Measurements from ENCODE around the gene GASK1B.

GASK1B gene

DNA sequence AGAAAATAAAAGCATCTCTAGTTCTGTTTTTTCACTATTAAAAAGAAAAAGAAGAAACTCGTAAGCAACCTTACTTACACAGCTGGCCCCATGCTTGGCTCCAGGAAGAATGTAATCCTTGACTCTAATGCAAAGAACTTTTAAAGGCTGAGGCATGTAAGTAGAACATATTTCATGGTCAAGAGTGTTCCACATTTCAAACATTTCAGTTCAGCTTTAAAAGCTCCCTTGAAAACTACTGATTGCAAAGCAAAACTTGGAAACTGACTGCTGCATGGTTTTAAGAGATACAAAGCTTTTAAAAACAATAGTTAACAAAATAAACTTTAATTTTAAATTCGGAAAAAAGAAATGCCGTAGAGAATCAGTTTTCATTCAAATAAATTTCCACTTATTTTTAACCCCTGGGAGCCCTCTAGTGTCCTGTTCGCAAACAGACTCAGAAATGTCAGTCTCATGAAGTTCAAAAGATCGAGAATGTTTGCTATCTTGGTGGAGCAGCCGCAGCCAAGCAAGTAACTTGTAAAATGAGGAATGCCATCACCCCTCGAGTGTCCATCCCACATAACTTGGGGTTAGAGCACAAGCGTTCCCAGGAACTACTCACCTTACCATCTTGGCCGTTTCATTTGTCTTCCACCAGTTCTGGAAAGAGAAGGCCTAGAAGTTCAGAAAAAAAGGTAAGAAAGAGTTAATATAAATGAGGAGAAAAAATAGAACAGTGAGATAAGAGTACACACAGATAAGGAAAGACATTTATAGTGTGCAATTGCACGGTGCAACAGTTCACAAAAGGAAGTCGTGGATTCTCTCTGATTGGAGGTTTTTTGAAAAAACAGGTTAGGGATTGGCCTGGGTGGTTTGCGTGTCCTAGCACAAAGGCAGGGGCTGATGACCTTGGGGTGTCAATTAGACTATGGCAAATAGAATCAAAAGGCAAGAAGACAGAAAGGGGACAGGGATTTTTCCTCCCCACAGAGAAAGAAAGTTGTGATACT, at the start of gene GASK1B:
TSS of gene GASK1B (minus strand) at position 765 of the 998 bp plus-strand sequence. CDS start 1,650 bp downstream, outside the sequence.
- no peak for TF ChIP-seq GATA3 (IDR thresholded peaks at IDR 0.05; ENCODE audit: low read depth, low read length)
- TF ChIP-seq GATA2 (IDR thresholded peaks at IDR 0.05; ENCODE audit: low read depth, low read length) = no peak

DNA sequence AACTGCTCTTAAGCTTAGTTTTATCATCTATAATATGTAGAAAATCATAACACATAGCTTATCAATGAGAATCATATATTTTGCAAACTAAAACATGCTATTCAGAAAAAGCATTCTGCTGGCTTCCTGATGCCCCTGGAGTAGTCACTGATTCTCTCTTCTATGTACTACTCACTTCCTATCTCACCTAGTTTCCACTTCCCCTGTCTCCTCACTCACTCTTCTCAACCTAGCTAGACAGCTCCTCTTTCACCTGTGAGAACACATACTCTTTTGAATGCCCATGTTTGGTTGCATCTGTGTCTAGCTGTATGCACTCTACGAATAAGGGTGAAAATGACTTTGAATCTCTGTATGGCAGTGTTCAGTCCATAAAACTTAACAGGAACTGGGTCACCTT, 46.8 kb upstream of the GASK1B start:
- no peak for TF ChIP-seq GATA3 (IDR thresholded peaks at IDR 0.05; ENCODE audit: low read depth, low read length)
- no peak for TF ChIP-seq GATA2 (IDR thresholded peaks at IDR 0.05; ENCODE audit: low read depth, low read length)

DNA sequence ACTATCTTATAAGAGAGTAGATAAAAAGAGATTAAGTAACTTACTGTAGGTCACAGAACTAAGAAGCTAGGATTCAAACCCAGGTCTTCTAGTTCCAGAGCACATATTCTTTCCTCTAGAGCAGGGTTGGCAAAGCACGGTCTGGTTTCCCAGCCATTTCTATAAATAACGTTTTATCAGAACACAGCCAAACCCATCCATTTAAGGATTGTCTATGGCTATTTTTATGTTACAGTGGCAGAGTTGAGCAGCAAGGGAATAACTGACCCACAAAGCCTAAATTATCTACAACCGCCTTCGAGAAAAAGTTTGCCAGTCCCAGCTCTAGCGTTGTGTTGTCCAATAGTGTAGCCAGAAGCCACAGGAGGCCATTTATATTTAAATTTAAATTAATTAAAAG, 44.9 kb upstream of the GASK1B start:
- TF ChIP-seq GATA3 (IDR thresholded peaks at IDR 0.05; ENCODE audit: low read depth, low read length) = no peak
- no peak for TF ChIP-seq GATA2 (IDR thresholded peaks at IDR 0.05; ENCODE audit: low read depth, low read length)

DNA sequence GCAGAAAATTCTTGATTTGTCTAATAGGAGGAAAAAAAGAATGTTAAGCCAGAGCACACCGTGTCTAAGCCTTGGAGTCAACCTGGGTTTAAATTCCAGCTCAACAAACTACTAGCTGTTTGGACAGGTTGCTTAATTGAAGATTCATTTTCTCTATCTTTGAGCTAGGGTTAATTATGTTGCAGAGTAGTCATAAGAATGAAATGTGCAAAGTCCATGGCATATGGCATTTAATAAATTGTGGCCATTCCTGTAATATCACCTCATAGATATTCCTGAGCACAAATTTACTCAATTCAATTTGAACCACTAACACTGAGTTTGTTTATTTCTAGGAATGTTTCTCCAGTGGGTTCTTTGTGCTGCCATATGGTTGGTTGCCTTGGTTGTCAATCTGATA, 42.0 kb upstream of the GASK1B start:
- TF ChIP-seq GATA2 (IDR thresholded peaks at IDR 0.05; ENCODE audit: low read depth, low read length) (no peak), GATA3 (IDR thresholded peaks at IDR 0.05; ENCODE audit: low read depth, low read length) (no peak)

DNA sequence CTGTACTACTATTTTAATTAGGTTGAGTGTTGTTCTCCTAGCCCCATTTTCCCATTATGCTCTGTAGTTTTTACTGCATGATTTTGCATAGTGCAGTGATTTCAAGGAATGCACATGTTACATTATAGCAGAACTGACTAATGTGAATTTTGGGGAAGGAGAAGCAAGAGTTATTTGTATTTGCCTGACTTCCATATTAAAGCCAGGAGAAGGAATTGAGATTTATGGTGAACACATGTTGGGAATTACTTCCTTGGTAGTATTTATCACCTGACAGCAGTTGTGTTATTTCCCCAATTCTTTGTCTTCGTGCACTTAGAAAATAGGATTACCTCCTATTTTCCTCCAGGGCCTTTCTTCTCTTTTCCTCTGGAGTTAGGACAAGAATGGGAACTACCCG, 40.6 kb upstream of the GASK1B start:
- no peak for TF ChIP-seq GATA3 (IDR thresholded peaks at IDR 0.05; ENCODE audit: low read depth, low read length)
- TF ChIP-seq GATA2 (IDR thresholded peaks at IDR 0.05; ENCODE audit: low read depth, low read length) = no peak

DNA sequence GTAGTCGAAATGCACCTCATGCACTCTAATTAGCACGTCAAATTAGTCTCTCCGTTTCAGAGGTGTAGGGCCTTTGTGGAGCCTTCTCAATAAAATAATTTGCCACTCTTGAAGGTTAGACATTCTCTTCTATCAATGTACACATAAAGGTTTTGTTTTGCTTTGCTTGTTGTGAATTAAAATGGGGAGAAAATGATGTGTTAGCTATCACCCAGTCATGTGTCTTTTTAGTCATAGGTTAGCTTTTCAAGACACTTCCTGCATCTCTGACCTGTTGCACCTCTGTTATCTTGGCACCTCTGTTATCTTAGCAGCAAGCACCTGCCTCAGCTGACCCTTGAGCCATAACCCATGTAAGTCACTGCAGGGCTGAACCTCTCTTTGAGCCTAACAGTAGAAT, 38.4 kb upstream of the GASK1B start:
- TF ChIP-seq GATA2 (IDR thresholded peaks at IDR 0.05; ENCODE audit: low read depth, low read length) (no peak), GATA3 (IDR thresholded peaks at IDR 0.05; ENCODE audit: low read depth, low read length) (no peak)

DNA sequence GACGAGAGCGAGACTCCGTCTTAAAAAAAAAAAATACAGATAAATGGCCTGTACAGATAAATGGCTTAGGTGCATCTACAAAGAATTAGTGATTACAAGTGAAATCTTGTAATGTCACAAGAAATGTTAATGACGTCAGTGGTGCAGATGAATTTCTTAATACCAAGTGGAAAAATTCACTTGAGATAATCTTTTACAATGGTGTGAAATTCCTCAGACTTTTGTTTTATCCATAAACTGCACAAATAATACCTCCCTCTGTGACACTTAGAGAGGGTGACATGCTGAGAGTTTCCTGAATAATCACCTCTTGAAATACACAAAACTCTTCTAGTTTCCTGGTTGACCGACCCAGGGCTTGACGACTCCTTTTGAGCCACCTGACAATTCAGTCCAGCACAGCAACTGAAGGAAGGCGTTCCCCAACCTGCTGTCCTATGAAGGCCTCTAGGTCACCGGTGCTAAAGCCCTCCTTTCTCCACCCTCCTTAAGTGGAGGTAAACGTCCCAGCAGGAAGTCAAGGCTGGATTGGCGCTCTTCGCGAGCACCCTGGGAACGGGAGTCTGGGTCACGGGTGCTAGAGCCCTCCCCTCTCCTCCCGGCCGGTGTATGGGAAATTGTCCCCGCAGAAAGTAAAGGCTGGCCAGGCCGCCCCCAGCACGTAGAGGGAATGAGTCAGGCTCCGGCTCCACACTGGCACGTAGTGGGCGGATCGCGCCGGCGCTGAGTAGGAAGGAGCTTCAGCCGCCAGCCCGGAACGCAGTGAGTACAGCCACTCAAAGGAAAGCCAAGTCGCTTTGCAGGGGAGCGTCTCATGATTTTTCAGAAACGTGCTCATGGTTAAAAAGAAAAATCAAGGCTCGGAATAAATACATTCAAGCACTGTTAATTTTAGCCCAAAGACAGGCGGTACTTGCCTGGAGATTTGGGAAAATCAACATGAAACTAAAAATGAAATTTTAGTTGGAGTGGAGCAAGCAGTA, 37.3 kb upstream of the GASK1B start, which contains the start of gene TMEM144:
TSS of gene TMEM144 (plus strand) at position 662 of the 983 bp plus-strand sequence. CDS start 2,182 bp downstream, outside the sequence.
- no peak for TF ChIP-seq GATA3 (IDR thresholded peaks at IDR 0.05; ENCODE audit: low read depth, low read length)
- no peak for TF ChIP-seq GATA2 (IDR thresholded peaks at IDR 0.05; ENCODE audit: low read depth, low read length)

DNA sequence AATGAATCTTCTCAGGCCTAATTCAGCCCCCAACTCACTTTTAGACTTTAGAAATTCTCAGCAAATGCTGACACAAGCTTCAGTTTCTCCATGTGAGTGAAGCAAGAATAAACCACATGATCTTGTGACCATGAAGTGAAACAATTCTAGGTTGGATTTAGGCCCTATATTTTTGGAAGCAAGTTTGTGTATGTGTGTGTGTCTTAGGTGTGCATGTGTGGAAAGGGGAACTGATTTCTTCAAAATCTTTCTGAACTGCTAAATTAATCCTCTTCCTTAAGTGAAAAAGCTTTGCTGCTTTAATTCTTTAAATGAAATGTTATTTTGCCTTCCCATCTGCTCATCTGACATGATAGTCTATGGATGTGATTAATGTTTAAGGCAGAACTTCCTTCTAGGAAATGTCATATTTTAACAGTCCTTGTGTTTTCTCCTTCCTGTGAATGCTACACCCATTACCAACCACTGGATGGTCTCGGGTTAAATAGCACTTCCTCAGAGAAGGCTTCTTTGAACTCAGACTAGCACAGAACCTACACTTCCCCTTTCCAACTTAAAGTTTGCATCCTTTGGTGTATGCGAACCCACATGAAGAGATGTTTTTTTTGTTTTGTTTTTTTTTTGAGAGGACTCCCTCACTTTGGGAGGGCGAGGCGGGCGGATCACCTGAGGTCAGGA, 36.3 kb upstream of the GASK1B start:
- TF ChIP-seq GATA2 (IDR thresholded peaks at IDR 0.05; ENCODE audit: low read depth, low read length) = no peak
- no peak for TF ChIP-seq GATA3 (IDR thresholded peaks at IDR 0.05; ENCODE audit: low read depth, low read length)

DNA sequence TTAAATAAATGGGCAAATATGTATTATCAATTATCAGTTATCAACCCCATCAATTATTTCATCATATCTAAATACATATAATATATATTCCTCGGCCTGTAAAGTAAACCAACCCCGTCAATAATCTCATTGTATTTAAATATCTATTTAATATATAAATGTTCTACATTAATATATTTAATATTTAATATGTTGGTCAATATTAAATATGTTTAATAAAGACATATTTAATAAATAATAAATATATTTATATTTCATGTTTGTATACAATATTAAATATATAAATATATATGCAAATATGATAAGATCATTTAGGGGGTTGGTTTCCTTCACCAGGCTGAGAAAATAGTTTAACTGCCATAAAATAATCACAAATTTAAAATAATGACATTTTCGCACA, 31.1 kb upstream of the GASK1B start:
- TF ChIP-seq GATA2 (IDR thresholded peaks at IDR 0.05; ENCODE audit: low read depth, low read length) = no peak
- TF ChIP-seq GATA3 (IDR thresholded peaks at IDR 0.05; ENCODE audit: low read depth, low read length) = no peak

DNA sequence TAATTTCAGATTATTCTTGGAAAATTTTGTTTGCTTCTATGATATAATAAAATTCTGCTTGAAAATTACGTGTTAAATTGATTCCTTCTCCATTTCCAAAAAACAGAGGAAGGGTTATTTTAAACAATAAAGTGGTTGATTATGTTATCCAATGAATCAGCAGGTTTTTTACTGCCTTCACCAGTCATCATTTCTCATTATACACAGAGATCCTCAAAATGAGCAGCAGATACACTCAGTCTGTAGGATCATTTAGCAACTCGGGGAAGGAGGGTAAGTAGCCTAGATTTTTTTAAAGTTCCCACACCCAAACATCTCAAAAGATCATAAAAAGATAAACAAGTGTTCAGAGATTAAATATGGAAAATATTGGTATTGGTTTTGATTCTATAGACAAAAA, 30.6 kb upstream of the GASK1B start:
- TF ChIP-seq GATA3 (IDR thresholded peaks at IDR 0.05; ENCODE audit: low read depth, low read length) = no peak
- no peak for TF ChIP-seq GATA2 (IDR thresholded peaks at IDR 0.05; ENCODE audit: low read depth, low read length)

DNA sequence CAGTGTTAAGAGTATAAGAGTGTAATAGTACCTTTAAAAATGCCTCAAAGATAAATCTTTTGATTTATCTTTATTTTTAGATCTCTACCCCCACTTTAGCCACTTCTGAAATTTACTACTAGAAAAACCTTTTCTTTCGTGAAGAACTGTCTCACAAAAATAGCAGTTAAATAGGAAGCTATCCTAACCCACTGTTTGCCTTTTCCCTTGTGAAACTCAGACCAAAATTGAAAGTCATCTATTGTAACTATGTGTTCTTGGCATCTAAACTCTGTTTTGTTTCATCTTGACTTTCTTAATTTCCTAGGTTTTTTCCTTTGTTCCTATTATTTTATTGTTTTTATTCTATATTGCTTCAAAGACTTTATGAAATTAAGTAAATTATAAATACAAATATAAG, 29.7 kb upstream of the GASK1B start:
- TF ChIP-seq GATA3 (IDR thresholded peaks at IDR 0.05; ENCODE audit: low read depth, low read length) (no peak), GATA2 (IDR thresholded peaks at IDR 0.05; ENCODE audit: low read depth, low read length) (no peak)

DNA sequence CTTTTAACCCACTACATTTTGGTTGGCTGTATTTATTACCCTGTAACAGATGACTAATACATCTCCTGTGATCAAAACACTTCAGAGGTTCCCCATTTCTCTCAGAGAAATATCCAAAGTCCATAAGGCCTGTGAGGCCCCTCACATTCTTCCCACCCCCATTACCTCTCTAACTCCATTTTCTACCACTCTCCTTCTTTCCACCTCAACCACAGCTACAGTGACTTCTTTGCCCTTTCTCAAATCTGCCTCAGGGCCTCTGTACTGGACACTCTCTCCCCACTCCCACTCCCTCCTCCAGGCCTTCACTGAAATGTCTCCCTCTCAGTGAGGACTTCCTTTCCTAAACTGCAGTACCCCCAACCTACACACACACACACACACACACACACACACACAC, 29.1 kb upstream of the GASK1B start:
- TF ChIP-seq GATA3 (IDR thresholded peaks at IDR 0.05; ENCODE audit: low read depth, low read length) (no peak), GATA2 (IDR thresholded peaks at IDR 0.05; ENCODE audit: low read depth, low read length) (no peak)

DNA sequence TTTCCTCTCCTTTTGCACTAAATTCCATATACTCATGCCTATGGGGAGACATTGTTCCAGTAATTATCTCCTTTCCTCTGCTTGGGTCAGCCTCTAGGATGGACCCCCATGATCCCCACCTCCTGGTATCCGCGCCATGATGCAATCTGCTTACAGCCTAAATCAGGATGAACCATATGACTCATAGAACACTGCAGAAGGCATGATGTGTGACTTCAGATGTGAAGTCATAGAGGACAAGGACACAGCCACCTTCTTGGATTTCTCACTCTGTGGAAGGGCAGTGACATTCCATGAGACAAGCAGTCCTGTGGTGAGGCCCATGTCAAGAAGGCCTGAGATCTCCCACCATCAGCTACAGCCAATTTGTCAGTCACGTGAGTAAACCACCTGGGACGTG, 28.5 kb upstream of the GASK1B start:
- no peak for TF ChIP-seq GATA2 (IDR thresholded peaks at IDR 0.05; ENCODE audit: low read depth, low read length)
- TF ChIP-seq GATA3 (IDR thresholded peaks at IDR 0.05; ENCODE audit: low read depth, low read length) = no peak
